GM12872 (cell line): ENCODE results near the gene STIMATE.

Experiments
- CTCF ChIP-seq: IDR thresholded peaks from 3 replicates; pipeline ENCODE4 v1.5.1; 2011; ENCODE audit warnings: low read depth, mild to moderate bottlenecking, low read length, moderate library complexity; ENCODE audit not compliant: insufficient read depth

Gene STIMATE

GRCh38 chr3:52813810-52814209 lies 83.5 kb downstream of the STIMATE start:
- TF ChIP-seq CTCF, result no peak

GRCh38 chr3:52811452-52812011 lies 85.8 kb downstream of the STIMATE start:
- TF ChIP-seq CTCF, result no peak

GRCh38 chr3:52810923-52811322 lies 86.4 kb downstream of the STIMATE start:
- no peak for TF ChIP-seq CTCF

GRCh38 chr3:52809662-52810377 lies 87.5 kb downstream of the STIMATE start:
- TF ChIP-seq CTCF, result no peak

- no peak for TF ChIP-seq CTCF
Observed at GRCh38 chr3:52809149-52809548, 88.2 kb downstream of the STIMATE start.

GRCh38 chr3:52805270-52806039 lies 91.9 kb downstream of the STIMATE start:
- TF ChIP-seq CTCF, result no peak

- TF ChIP-seq CTCF, result no peak
Observed at GRCh38 chr3:52801839-52802238, 95.5 kb downstream of the STIMATE start.
